ENCODE data around the gene CLIP3. TPM values are rescaled to one million over a fixed set of nuclear protein-coding genes. Genes with fewer than 3 reads are reported as not detected.

Gene CLIP3
- total RNA-seq, 1 experiment from 2014 or later, result 3.1 TPM

DNA sequence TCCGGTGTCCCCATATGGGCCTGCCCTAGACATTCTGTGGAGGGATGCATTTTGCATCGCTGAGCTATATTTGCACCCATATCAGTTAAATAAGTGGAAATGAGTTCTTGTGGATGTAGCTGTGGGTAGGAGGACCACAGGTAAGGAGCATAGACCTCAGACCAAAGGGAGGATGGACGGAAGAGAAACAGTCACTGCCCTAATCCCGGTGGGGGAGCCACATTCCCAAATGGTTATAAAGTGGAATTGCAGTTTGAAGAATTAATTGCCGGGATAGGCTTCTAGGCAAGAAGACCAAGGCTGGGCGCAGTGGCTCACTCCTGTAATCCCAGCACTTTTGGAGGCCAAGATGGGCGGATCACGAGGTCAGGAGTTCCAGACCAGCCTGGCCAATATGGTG lies 35.9 kb downstream of the CLIP3 start:
- no peaks in the 10 kb centered on the region for H3K9me3 Mint-ChIP-seq (ENCODE audit: low read depth, unreplicated experiment)
- CTCF ChIA-PET, result no interaction called here
- H3K27ac Mint-ChIP-seq (ENCODE audit: unreplicated experiment), result peak overlapping the region; percentile 13

DNA sequence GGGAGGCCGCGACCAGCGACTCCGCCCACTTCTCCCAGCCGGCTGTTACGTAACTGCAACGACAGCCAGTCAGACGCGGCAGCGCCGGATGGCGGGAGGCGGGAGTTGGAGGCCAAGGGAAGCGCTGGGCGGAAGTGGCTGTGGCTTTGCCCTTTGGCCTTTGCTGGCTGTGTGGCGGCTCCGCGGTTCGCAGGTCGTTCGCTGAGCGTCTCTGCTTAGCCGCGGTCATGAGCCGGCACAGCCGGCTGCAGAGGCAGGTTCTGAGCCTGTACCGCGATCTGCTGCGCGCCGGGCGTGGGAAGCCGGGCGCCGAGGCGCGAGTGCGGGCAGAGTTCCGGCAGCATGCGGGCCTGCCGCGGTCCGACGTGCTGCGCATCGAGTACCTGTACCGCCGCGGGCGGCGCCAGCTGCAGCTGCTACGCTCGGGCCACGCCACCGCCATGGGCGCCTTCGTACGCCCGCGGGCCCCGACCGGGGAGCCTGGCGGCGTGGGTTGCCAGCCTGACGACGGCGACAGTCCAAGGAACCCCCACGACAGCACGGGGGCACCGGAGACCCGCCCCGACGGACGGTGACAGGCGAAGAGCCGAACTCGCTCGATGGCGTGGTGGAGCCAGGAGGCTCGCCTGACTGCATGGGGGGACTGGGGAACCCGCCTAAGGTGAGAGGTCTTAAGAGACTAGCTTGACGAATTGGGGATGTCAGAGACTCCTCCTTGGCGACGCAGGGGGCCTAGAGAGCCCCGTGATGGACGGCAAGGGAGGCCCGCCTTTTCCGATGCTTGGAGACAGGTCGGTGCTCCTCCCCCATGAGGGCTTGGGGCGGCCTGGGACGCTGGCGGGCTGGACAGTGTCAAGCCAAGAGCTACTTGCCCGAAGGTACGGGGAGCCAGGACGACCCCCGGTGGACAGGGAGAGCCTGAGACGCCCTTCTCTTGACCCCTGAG lies 37.4 kb downstream of the CLIP3 start, which contains the start of gene SDHAF1:
TSS of gene SDHAF1 (plus strand) at position 141 of the 946 bp plus-strand sequence. CDS start at position 228, 87 bp downstream.
- H3K4me3 Mint-ChIP-seq (ENCODE audit: low read depth, unreplicated experiment), result peak within 1 kb of the TSS; percentile 80
- CTCF ChIA-PET, result interaction anchor here (0.6 to 2.0 kb wide), 2 partner anchors 13 to 19 kb away, joined by 3 to 5 read pairs; partner anchors contain the start of genes ALKBH6 and SYNE4
- peak; percentile 97 for DNase-seq
- TF ChIP-seq, protein P1, sequence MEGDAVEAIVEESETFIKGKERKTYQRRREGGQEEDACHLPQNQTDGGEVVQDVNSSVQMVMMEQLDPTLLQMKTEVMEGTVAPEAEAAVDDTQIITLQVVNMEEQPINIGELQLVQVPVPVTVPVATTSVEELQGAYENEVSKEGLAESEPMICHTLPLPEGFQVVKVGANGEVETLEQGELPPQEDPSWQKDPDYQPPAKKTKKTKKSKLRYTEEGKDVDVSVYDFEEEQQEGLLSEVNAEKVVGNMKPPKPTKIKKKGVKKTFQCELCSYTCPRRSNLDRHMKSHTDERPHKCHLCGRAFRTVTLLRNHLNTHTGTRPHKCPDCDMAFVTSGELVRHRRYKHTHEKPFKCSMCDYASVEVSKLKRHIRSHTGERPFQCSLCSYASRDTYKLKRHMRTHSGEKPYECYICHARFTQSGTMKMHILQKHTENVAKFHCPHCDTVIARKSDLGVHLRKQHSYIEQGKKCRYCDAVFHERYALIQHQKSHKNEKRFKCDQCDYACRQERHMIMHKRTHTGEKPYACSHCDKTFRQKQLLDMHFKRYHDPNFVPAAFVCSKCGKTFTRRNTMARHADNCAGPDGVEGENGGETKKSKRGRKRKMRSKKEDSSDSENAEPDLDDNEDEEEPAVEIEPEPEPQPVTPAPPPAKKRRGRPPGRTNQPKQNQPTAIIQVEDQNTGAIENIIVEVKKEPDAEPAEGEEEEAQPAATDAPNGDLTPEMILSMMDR (IDR thresholded peaks at IDR 0.05; ENCODE audit: unreplicated experiment), result no peak
- BruUV-seq (replicated peaks), result TSS peak; percentile 38
- H3K27me3 Mint-ChIP-seq (ENCODE audit: unreplicated experiment), result peaks cover 9% of the 10 kb centered on the region
- H3K4me1 Mint-ChIP-seq (ENCODE audit: low read depth, unreplicated experiment), result peaks cover 15% of the 10 kb centered on the region
- intact Hi-C loops (cut with micrococcal nuclease; ENCODE audit: unreplicated experiment), result no loop called here
- H3K9me3 Mint-ChIP-seq (ENCODE audit: low read depth, unreplicated experiment), result peaks cover 2% of the 10 kb centered on the region
- H3K36me3 Mint-ChIP-seq (ENCODE audit: insufficient read depth, unreplicated experiment), result peaks cover 30% of the 10 kb centered on the region
- H3K27ac Mint-ChIP-seq (ENCODE audit: unreplicated experiment), result peak within 1 kb of the TSS; percentile 68

More for the DNA sequence above, 35.9 kb downstream of the CLIP3 start:
- Mint-ChIP-seq H3K36me3 (ENCODE audit: insufficient read depth, unreplicated experiment) (peaks cover 30% of the 10 kb centered on the region), H3K4me3 (ENCODE audit: low read depth, unreplicated experiment) (peak overlapping the region; percentile 80), H3K27me3 (ENCODE audit: unreplicated experiment) (no peaks in the 10 kb centered on the region), H3K4me1 (ENCODE audit: low read depth, unreplicated experiment) (peaks cover 15% of the 10 kb centered on the region)
- DNase-seq, result no peak
- no TSS peak for BruUV-seq (replicated peaks)
- TF ChIP-seq, protein P1 (IDR thresholded peaks at IDR 0.05; ENCODE audit: unreplicated experiment), result no peak
- intact Hi-C loops (cut with micrococcal nuclease; ENCODE audit: unreplicated experiment), result no loop called here

DNA sequence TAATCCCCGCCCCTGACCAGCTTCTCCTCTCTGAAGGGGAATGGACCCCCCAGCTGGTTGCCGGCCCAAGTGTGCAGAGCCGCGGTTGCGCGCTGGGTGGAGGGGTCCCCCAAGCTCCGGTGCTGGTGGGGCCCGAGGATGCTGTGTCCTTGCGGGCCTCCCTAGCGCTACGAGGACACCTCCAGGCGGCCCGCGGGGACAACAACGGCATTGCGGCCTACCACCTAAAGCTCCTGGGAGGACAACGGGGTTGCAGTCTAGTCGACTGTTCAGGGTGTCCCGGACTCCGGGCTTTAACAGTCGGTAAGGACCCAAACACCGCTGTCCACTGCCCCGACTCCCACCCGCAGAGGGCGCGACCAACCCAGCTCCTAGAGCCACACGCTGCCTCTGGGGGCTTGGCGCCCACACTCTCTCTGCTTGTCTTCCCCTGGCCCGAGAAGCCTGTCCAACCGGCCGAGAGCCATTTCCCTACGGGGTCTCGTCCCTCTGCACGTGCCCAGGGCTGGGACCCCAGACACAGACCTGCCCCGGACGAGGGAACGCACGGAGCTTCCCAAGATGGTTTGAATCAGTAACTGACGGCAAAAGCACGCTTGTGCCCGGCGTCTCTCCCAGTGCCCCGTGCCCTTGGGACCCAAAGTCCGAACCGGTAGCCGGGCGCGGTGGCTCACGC lies 38.6 kb downstream of the CLIP3 start:
- Mint-ChIP-seq H3K9me3 (ENCODE audit: low read depth, unreplicated experiment) (peaks cover 2% of the 10 kb centered on the region), H3K27me3 (ENCODE audit: unreplicated experiment) (peaks cover 18% of the 10 kb centered on the region), H3K36me3 (ENCODE audit: insufficient read depth, unreplicated experiment) (peaks cover 30% of the 10 kb centered on the region), H3K27ac (ENCODE audit: unreplicated experiment) (peak overlapping the region; percentile 68), H3K4me3 (ENCODE audit: low read depth, unreplicated experiment) (peak overlapping the region; percentile 80), H3K4me1 (ENCODE audit: low read depth, unreplicated experiment) (peaks cover 15% of the 10 kb centered on the region)
- intact Hi-C loops (cut with micrococcal nuclease; ENCODE audit: unreplicated experiment), result no loop called here
- TF ChIP-seq, protein P1 (IDR thresholded peaks at IDR 0.05; ENCODE audit: unreplicated experiment), result no peak
- DNase-seq, result no peak
- CTCF ChIA-PET, result interaction anchor here (2.0 kb wide), 1 partner anchor 20 kb away, joined by 5 read pairs; the partner anchor contains the start of gene ALKBH6
- no TSS peak for BruUV-seq (replicated peaks)

DNA sequence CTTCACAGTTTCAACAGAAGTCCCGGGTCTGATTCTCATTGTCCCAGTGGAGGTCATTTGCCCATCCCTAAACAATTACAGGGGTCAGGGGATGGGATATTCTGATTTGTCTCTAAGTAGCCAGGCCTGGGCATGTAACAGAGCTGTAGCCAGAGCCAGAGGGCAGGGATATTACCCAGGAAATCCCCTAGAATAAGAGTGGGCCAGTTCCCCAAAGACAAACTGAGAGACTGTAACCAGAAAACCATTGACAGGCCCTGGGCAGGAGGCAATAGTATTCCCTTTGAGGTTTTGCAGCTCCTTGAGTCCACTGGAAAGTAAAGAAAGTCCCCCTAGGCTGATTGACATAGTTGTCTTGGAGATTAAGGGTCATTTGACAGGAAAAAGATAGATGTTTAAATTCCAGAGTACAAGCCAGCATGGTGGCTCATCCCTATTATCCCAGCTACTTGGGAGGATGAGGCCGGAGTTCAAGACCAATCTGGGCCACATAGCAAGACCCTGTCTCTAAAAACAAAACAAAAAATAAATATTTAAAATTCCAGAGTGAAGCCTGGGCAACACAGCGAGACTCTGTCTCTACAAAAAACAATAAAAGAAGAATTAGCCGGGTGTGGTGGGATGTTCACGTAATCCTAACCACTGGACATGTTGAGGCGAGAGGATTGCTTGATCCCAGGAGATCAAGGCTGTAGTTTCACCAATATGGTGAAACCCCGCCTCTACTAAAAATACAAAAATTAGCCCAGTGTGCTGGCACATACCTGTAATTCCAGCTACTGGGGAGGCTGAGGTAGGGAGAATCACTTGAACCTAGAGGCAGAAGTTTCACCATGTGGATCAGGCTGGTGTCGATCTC lies 39.5 kb downstream of the CLIP3 start:
- Mint-ChIP-seq H3K27ac (ENCODE audit: unreplicated experiment) (no peak overlapping the region), H3K36me3 (ENCODE audit: insufficient read depth, unreplicated experiment) (peaks cover 30% of the 10 kb centered on the region), H3K9me3 (ENCODE audit: low read depth, unreplicated experiment) (peaks cover 2% of the 10 kb centered on the region), H3K4me1 (ENCODE audit: low read depth, unreplicated experiment) (peaks cover 15% of the 10 kb centered on the region), H3K27me3 (ENCODE audit: unreplicated experiment) (peaks cover 21% of the 10 kb centered on the region), H3K4me3 (ENCODE audit: low read depth, unreplicated experiment) (no peak overlapping the region)
- BruUV-seq (replicated peaks), result no TSS peak
- TF ChIP-seq, protein P1 (IDR thresholded peaks at IDR 0.05; ENCODE audit: unreplicated experiment), result no peak
- intact Hi-C loops (cut with micrococcal nuclease; ENCODE audit: unreplicated experiment), result no loop called here
- CTCF ChIA-PET, result no interaction called here
- DNase-seq, result no peak

Data from Calu3 (cell line).